22Rv1 (cell line): Measurements from ENCODE around the gene NCOR1.
"Not testable (repeated sequence)": the region's sequence is repeated elsewhere in the genome, so short reads cannot be mapped to it uniquely, and the experiment has no call there.

ENCODE experiments used
- H3K27ac ChIP-seq: fragments of 450-650 bp; 2 replicates; pipeline ENCODE4 v1.5.1; 2017
- ZFX ChIP-seq: fragments of 450-650 bp; IDR thresholded peaks from 2 replicates; pipeline ENCODE4 v1.6.1; 2017; ENCODE audit warnings: antibody characterized with exemption, borderline replicate concordance
- TF ChIP-seq, protein P1 (sequence below): fragments of 450-650 bp; IDR thresholded peaks from 2 replicates; pipeline ENCODE4 v1.5.1; 2017; ENCODE audit warnings: mild to moderate bottlenecking

The NCOR1 gene

GRCh38 chr17:16158714-16159113 is 56.6 kb downstream of the NCOR1 start:
- TF ChIP-seq, protein P1, sequence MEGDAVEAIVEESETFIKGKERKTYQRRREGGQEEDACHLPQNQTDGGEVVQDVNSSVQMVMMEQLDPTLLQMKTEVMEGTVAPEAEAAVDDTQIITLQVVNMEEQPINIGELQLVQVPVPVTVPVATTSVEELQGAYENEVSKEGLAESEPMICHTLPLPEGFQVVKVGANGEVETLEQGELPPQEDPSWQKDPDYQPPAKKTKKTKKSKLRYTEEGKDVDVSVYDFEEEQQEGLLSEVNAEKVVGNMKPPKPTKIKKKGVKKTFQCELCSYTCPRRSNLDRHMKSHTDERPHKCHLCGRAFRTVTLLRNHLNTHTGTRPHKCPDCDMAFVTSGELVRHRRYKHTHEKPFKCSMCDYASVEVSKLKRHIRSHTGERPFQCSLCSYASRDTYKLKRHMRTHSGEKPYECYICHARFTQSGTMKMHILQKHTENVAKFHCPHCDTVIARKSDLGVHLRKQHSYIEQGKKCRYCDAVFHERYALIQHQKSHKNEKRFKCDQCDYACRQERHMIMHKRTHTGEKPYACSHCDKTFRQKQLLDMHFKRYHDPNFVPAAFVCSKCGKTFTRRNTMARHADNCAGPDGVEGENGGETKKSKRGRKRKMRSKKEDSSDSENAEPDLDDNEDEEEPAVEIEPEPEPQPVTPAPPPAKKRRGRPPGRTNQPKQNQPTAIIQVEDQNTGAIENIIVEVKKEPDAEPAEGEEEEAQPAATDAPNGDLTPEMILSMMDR: no peak
- TF ChIP-seq ZFX: no peak
- H3K27ac ChIP-seq: no peak overlapping the region

DNA sequence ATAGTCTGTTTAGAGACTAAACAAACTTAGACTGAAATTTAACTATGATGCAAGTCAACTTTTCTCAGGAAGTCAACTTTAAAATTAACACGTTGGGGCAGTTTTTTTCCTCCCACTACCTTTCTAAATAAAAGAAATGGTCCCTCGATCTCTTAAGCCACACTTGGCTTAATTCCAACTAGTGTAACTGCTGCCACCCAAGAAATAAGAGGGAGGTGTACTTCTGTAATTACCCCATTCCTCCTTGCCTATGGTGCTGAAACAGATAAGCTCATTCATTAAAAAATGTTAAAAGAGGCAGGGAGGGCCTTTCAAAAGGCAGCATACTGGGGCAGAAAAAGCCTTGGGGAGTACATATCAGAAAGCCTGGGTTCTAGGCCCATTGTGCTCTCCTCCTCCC is 59.8 kb downstream of the NCOR1 start:
- no peak for TF ChIP-seq ZFX
- TF ChIP-seq, protein P1: no peak
- no peak overlapping the region for H3K27ac ChIP-seq

GRCh38 chr17:16152326-16152725 is 63.0 kb downstream of the NCOR1 start:
- not testable (repeated sequence) for H3K27ac ChIP-seq

- H3K27ac ChIP-seq: peak overlapping the region; percentile 42
- TF ChIP-seq, protein P1: no peak
- no peak for TF ChIP-seq ZFX
These were observed 65.0 kb downstream of the NCOR1 start for GRCh38 chr17:16150251-16150856.

DNA sequence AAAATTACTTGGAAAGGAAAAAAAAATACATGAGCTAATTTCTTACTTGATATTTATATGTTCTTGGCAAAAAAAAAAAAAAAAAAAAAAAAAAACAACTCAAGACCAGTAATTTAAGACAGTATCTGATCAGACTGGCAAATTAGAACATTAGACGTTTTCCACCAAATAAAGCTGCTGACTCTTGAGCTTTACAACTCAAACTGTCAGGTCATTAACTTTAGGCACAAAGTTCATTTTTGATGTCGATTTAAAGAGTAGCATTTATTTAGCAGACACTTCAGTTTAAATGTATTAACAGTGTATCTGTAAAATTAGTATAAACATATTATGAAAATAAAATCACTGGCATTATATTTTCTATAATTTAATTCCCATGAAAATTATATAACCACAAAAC is 66.7 kb downstream of the NCOR1 start:
- no peak for TF ChIP-seq ZFX
- TF ChIP-seq, protein P1: no peak
- H3K27ac ChIP-seq: no peak overlapping the region

DNA sequence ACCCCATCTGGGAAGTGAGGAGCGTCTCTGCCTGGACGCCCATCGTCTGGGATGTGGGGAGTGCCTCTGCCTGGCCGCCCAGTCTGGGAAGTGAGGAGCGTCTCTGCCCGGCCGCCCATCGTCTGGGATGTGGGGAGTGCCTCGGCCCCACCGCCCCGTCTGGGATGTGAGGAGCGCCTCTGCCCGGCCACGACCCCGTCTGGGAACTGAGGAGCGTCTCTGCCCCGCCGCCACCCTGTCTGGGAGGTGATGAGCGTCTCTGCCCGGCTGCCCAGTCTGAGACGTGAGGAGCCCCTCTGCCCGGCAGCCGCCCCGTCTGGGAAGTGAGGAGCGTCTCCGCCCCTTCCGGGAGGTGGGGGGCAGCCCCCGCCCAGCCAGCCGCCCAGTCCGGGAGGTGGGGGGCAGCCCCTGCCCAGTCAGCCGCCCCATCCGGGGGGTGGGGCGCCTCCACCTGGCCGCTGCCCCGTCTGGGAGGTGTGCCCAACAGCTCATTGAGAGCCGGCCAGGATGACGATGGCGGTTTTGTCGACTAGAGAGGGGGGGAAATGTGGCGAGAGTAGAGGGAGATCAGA is 69.9 kb downstream of the NCOR1 start:
- not testable (repeated sequence) for H3K27ac ChIP-seq

DNA sequence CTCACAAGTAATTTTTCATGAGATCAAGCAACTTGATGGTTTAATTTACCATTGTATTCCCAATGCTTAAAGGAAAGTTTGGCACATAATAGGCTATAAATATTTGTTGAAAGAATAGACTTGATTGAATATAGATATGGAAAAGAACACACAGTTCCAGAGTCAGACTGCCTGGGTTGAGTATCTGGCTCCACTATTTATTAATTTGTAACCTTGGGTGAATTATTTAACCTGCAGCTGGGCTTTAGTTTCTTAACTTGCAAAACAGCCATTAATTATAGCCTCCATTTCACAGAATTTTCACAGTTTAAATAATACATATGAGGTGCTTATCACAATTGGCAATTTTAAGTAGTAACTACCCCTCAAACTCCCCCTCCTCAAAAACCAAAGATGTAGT is 73.6 kb downstream of the NCOR1 start:
- no peak for TF ChIP-seq ZFX
- TF ChIP-seq, protein P1: no peak
- H3K27ac ChIP-seq: peak overlapping the region; percentile 53

GRCh38 chr17:16140854-16141253 is 74.5 kb downstream of the NCOR1 start:
- peak overlapping the region; percentile 53 for H3K27ac ChIP-seq
- no peak for TF ChIP-seq ZFX
- TF ChIP-seq, protein P1: no peak
